SU-DHL-6 (cell line): Measurements from ENCODE around the gene MYB.

Source experiments
- H2AFZ ChIP-seq: fragments of 200-600 bp; sonication (generic); 2 replicates; pipeline ENCODE4 v1.6.1; 2014; ENCODE audit warnings: low read depth, mild to moderate bottlenecking, moderate library complexity, mixed read lengths, antibody characterized with exemption, low read length; ENCODE audit not compliant: severe bottlenecking
- H3F3A ChIP-seq: fragments of 200-600 bp; shearing (Covaris generic); 2 replicates; pipeline ENCODE4 v1.6.0; 2016; ENCODE audit warnings: antibody characterized with exemption, mild to moderate bottlenecking; ENCODE audit not compliant: insufficient read depth
- H3K27ac ChIP-seq: fragments of 200-600 bp; sonication (generic); 2 replicates; pipeline ENCODE4 v1.5.1; 2016; ENCODE audit warnings: low read depth, mild to moderate bottlenecking, low read length, moderate library complexity, mixed read lengths
- H3K27me3 ChIP-seq: fragments of 200-600 bp; sonication (generic), shearing (Covaris generic); 2 replicates; pipeline ENCODE4 v1.6.0; 2014; ENCODE audit warnings: mild to moderate bottlenecking, low read length
- H3K36me3 ChIP-seq: fragments of 200-600 bp; sonication (generic); 2 replicates; pipeline ENCODE4 v1.6.1; 2014; ENCODE audit warnings: mild to moderate bottlenecking, low read length, mixed read lengths
- H3K4me2 ChIP-seq: fragments of 300-600, 200-600 bp; shearing (Covaris generic), sonication (generic); 2 replicates; pipeline ENCODE4 v1.6.0; 2014; ENCODE audit warnings: low read length, low read depth, mild to moderate bottlenecking; ENCODE audit not compliant: poor library complexity, severe bottlenecking
- H3K4me3 ChIP-seq: fragments of 200-600 bp; sonication (generic); 2 replicates; pipeline ENCODE4 v1.5.1; 2014; ENCODE audit warnings: antibody characterized with exemption, low read length, mild to moderate bottlenecking, mixed read lengths; ENCODE audit not compliant: insufficient read depth, poor library complexity, severe bottlenecking
- H3K79me2 ChIP-seq: fragments of 200-600 bp; sonication (generic); 2 replicates; pipeline ENCODE4 v1.6.1; 2014; ENCODE audit warnings: mild to moderate bottlenecking, low read length, moderate library complexity; ENCODE audit not compliant: insufficient read depth
- H3K9ac ChIP-seq: fragments of 200-600 bp; sonication (generic); 2 replicates; pipeline ENCODE4 v1.7.0; 2014; ENCODE audit warnings: mild to moderate bottlenecking, low read length
- H3K9me2 ChIP-seq: fragments of 200-600 bp; sonication (generic); replicated peaks from 2 replicates; pipeline ENCODE4 v1.6.1; 2014; ENCODE audit warnings: low read length; ENCODE audit not compliant: insufficient read depth
- H3K9me3 ChIP-seq: fragments of 200-600 bp; sonication (generic); 2 replicates; pipeline ENCODE4 v1.6.1; 2014; ENCODE audit warnings: low read length, mixed read lengths; ENCODE audit not compliant: insufficient read depth
- H4K20me1 ChIP-seq: fragments of 200-600 bp; sonication (generic); 2 replicates; pipeline ENCODE4 v1.6.1; 2014; ENCODE audit warnings: low read depth, mild to moderate bottlenecking, antibody characterized with exemption, low read length, moderate library complexity, mixed read lengths
- CTCF ChIP-seq: fragments of 200-600 bp; sonication (generic); IDR thresholded peaks from one replicate; pipeline ENCODE4 v1.5.1; 2017; ENCODE audit warnings: antibody characterized with exemption, mild to moderate bottlenecking, low read length, moderate library complexity; ENCODE audit not compliant: insufficient read depth, poor library complexity, severe bottlenecking
- EZH2phosphoT487 ChIP-seq: fragments of 200-600 bp; sonication (generic), shearing (Covaris generic); conservative IDR thresholded peaks from 2 replicates; pipeline ENCODE4 v1.6.1; 2018; ENCODE audit warnings: mild to moderate bottlenecking, antibody characterized with exemption, low read length, moderate library complexity, mixed read lengths

MYB gene

GRCh38 chr6:135186255-135186654, 5.1 kb downstream of the MYB start:
- H4K20me1 ChIP-seq, result 0 out of 2 replicates have a peak, but pooled peaks cover 3% of the 10 kb centered on the region
- TF ChIP-seq CTCF, result no peak
- no peak for TF ChIP-seq EZH2phosphoT487
- H3K9ac ChIP-seq, result no peak overlapping the region
- no peaks in the 10 kb centered on the region for H3K9me2 ChIP-seq
- no peak overlapping the region for H3K27ac ChIP-seq
- H3K27me3 ChIP-seq, result no peaks in the 10 kb centered on the region
- H3K9me3 ChIP-seq, result no peaks in the 10 kb centered on the region
- no peak overlapping the region for H3K4me2 ChIP-seq
- H2AFZ ChIP-seq, result no peak overlapping the region
- H3F3A ChIP-seq, result peaks cover 17% of the 10 kb centered on the region
- no peak overlapping the region for H3K4me3 ChIP-seq
- peaks cover 8% of the 10 kb centered on the region for H3K79me2 ChIP-seq
- peaks cover 7% of the 10 kb centered on the region; the same call in 1 of the 2 replicates for H3K36me3 ChIP-seq

GRCh38 chr6:135187372-135187771, 6.3 kb downstream of the MYB start:
- H3K36me3 ChIP-seq, result peaks cover 12% of the 10 kb centered on the region; the same call in 1 of the 2 replicates
- no peak overlapping the region for H2AFZ ChIP-seq
- no peaks in the 10 kb centered on the region for H3K9me2 ChIP-seq
- H3K79me2 ChIP-seq, result peaks cover 8% of the 10 kb centered on the region
- H4K20me1 ChIP-seq, result 0 out of 2 replicates have a peak, but pooled peaks cover 3% of the 10 kb centered on the region
- TF ChIP-seq EZH2phosphoT487 (no peak), CTCF (no peak)
- H3K27ac ChIP-seq, result no peak overlapping the region
- no peaks in the 10 kb centered on the region for H3K27me3 ChIP-seq
- H3F3A ChIP-seq, result peaks cover 17% of the 10 kb centered on the region
- no peak overlapping the region for H3K4me3 ChIP-seq
- H3K9me3 ChIP-seq, result no peaks in the 10 kb centered on the region
- no peak overlapping the region for H3K9ac ChIP-seq
- no peak overlapping the region for H3K4me2 ChIP-seq

GRCh38 chr6:135188718-135189117, 7.6 kb downstream of the MYB start:
- H3K36me3 ChIP-seq, result peaks cover 18% of the 10 kb centered on the region; the same call in 1 of the 2 replicates
- no peaks in the 10 kb centered on the region for H3K27me3 ChIP-seq
- H2AFZ ChIP-seq, result no peak overlapping the region
- no peak overlapping the region for H3K4me2 ChIP-seq
- no peak overlapping the region for H3K27ac ChIP-seq
- no peak overlapping the region for H3K4me3 ChIP-seq
- no peaks in the 10 kb centered on the region for H3K9me2 ChIP-seq
- no peaks in the 10 kb centered on the region for H3K9me3 ChIP-seq
- no peak for TF ChIP-seq EZH2phosphoT487
- no peak for TF ChIP-seq CTCF
- H3K79me2 ChIP-seq, result peaks cover 8% of the 10 kb centered on the region
- peaks cover 11% of the 10 kb centered on the region for H3F3A ChIP-seq
- 0 out of 2 replicates have a peak, but pooled peaks cover 3% of the 10 kb centered on the region for H4K20me1 ChIP-seq
- H3K9ac ChIP-seq, result no peak overlapping the region
